Tongue (tissue), 2 donors: ENCODE data around the gene TMPRSS3. TPM values are rescaled to one million over a fixed set of nuclear protein-coding genes. Genes with fewer than 3 reads are reported as not detected.

ENCODE experiments used
- DNase-seq: peaks from one replicate; pipeline ENCODE4 v3.0.0-alpha.2; 2015
- total RNA-seq: library from RNA; depleted of rRNA; stranded (reverse); fragments of >200 nt; gene quantifications from one replicate; pipeline ENCODE4 v1.2.3, GENCODE V29; 2014

TMPRSS3 gene
- total RNA-seq, 1 donor from 2014 or later: 0.21 TPM

- DNase-seq: no peak
These were observed 11.6 kb upstream of the TMPRSS3 start for GRCh38 chr21:42407476-42407875.

DNA sequence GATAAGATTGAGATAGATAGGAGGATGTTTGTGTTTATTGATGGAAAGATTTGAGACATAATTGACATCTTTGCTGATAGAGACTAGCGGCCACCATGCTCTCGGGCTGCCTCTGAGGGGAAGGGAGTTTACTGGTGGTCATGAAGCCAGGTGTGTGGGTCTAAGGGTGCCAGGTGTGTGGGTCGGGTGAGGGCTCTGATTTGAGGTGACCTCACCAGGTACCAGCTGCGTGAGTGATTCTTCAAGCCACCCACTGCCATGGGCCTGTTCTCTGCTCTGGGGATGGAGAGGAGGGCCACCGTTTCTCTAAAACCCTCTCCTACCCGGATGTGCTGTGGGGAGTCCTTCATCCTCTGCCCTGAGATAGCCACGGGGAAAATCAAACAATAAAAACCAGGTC lies 11.0 kb upstream of the TMPRSS3 start:
- DNase-seq: no peak

- DNase-seq: no peak
These were observed 10.4 kb upstream of the TMPRSS3 start for GRCh38 chr21:42406201-42406621.

GRCh38 chr21:42405064-42406013 lies 9.5 kb upstream of the TMPRSS3 start:
- no peak for DNase-seq

- DNase-seq: no peak
These were observed 8.7 kb upstream of the TMPRSS3 start for GRCh38 chr21:42404539-42404938.

DNA sequence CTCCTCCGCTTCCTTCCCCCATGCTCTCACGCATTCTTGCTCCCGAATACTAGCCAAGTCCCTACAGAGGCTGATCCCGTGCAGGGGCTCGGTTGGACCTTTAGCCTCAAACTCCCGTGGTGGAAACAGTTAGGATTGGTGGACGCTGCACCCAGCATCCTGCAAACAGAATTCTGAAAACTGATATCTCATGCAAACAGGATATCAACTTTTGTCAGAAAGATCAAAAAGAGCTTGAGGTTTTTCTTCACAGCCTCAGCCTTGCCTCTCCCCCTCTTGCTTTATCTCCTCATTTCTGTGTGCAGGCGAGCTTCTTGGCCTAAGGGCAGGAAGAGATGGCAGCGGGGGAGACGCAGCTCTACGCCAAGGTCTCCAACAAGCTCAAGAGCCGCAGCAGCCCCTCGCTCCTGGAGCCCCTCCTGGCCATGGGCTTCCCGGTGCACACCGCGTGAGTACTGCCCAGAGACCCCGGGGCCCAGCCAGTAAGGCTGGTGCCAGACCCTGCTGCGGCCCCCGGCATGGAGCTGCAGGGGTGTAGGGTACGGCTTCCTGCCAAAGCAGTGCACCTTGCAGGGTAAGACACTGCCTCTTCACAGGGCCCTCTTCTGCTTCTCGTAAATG lies 7.9 kb upstream of the TMPRSS3 start, which contains the start of gene UBASH3A:
Gene UBASH3A, plus strand, starts transcription at position 292 of the 621 bp plus-strand sequence. Its CDS starts 44 bp downstream, at position 336.
- DNase-seq: no peak

- DNase-seq: no peak
These were observed 6.0 kb upstream of the TMPRSS3 start for GRCh38 chr21:42401820-42402251.

GRCh38 chr21:42401154-42401553 lies 5.3 kb upstream of the TMPRSS3 start:
- no peak for DNase-seq

GRCh38 chr21:42400525-42400924 lies 4.7 kb upstream of the TMPRSS3 start:
- DNase-seq: no peak

DNA sequence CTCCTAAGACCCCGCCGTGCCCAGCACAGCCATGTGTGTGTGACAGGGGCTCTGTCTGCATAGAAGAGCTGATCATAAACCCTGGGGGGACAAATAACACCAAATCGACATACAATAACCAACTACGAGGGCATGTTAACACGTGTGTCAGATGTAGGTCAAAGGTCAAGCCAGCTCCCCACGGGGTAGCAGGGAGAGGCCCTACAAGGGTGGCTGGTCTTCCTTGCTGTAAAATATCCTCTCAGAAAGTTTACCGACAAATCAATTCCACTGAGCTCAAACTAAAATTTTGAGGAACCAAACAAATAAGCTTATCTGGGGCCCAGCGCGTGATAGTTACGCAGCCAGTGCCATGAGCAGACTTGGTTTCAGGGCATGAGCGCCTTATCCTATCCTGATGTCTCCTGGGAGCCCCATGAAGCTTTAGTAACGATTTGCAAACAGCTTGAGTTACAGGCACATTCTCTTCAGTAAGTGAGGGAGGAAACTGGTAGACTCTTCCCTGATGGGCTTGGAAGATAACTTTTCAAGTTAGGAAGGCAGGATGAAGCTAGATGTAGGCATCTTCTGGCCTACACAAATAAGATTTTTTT lies 2.7 kb upstream of the TMPRSS3 start:
- no peak for DNase-seq

GRCh38 chr21:42397746-42398394 lies 2.0 kb upstream of the TMPRSS3 start:
- no peak for DNase-seq

DNA sequence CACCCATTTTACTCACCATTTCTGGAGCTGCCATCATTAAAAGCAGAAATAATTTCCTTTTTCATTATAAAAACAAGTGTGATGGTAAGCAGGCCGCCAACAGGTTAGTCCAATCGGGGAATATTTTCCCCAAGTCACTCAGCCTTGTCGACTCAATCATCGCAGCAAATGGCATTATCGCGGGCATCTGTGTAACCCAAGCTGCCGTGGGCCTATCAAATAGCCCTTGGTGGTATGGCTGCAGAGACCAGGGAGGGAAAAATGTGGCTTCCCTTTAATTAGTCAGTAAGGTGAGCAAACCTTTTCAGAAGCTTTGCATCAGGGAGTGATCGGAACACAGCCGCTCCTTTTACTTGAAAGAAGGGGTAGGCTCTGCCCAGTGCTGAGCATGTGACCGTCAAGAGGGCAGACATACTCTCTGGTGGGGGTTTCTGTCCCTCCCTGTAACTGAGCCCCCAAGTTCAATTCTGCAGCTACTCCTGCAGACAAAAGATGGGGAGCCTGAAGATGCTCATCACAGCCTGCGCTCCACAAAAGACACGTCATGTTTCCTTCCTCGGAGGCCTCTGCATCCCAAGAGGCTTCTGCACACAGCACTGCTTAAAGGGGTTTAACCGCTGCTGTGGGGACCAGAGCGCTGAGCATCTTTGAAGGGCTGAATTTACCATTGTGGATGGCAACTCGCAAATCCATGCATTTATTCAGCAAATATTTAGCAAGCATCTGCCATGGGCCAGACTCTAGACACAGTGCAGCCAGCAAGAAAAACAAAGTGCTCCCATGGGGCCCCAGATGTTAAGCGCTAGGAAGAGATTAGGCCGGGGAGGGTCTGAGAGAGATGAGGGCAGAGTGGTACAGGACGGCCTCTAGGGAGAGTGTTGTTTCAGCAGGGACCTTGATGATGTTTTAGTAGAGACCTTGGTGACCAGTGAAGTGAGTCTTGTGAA lies 1.2 kb upstream of the TMPRSS3 start:
- DNase-seq: no peak

- no peak for DNase-seq
These were observed 550 bp downstream of the TMPRSS3 start for GRCh38 chr21:42395302-42395701.

GRCh38 chr21:42393443-42393950 lies 2.4 kb downstream of the TMPRSS3 start:
- no peak for DNase-seq

DNA sequence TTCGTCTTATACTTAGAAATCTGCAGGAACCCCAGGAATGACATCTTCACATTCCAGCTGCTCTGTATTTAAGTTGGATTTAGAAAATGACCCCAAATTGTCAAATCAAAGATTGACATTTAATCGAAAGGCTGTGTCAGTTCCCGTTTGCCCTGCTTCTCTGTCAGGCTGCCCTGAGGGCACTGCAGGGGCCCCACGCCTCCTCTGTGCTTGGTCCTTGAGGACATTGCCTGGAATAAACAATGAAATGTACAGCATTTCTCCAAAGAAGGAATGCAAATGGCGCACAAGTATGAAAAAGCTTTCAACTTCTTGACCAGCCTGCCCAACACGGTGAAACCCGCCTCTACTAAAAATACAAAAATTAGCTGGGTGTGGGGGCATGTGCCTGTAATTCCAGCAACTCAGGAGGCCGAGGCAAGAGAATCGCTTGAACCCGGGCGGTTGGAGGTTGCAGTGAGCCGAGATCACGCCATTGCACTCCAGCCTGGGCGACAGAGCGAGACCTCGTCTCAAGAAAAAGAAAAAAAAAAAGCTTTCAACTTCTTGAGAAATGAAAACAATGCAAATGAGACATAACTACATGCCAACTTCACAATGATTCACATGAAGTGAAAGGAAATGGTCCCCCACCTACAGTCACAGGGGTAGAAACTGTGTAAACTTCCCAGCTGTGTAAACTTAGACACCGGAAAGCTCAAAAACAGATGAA lies 3.0 kb downstream of the TMPRSS3 start:
- no peak for DNase-seq

DNA sequence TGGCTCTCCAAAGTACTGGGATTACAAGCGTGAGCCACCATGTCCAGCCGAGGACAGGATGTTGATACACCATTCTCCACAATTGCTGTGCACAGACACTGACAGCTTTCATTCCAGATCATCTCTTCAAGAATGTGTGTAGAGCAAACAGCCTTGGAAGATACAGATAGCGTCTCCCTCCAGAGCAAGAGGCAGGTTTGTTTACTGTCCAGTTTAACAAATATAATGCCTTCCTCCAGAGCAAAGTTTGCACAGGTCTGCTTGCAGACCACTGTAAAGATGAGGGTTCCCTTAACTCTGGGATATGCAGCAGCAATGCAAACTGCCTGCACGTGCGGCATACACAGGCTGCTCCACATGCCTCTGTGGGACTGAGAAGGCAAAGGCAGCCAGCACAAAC lies 4.6 kb downstream of the TMPRSS3 start:
- DNase-seq: no peak

DNA sequence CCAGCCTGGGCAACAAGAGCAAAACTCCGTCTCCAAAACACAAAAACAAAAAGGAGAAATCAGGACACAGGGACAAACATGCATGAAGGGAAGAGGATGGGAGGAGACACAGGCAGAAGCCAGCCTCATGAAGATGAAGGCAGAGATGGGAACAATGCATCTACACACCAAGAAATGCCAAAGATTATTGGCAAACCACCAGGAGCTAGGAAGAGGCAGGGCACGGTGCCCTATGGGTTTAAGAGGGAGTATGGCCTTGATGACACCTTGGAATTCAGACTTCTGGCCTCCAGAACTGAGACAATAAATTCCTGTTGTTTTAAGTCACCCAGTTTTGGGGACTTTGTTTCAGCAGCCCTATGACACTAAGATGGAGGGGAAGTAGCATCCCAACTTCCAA lies 5.2 kb downstream of the TMPRSS3 start:
- no peak for DNase-seq

GRCh38 chr21:42390193-42390592 lies 5.7 kb downstream of the TMPRSS3 start:
- DNase-seq: no peak

- no peak for DNase-seq
These were observed 6.4 kb downstream of the TMPRSS3 start for GRCh38 chr21:42389449-42389835.

- no peak for DNase-seq
These were observed 7.0 kb downstream of the TMPRSS3 start for GRCh38 chr21:42388740-42389448.
